Myocyte (in vitro differentiated cells): Measurements from ENCODE around the gene ZCCHC14. TPM values are rescaled to one million over a fixed set of nuclear protein-coding genes. Genes with fewer than 3 reads are reported as not detected.
"Not testable (repeated sequence)": the region's sequence is repeated elsewhere in the genome, so short reads cannot be mapped to it uniquely, and the experiment has no call there.

Source experiments
- DNase-seq: peaks from one replicate; pipeline ENCODE4 v3.0.0-alpha.2; 2012; ENCODE audit warnings: low read depth
- total RNA-seq: library from RNA; depleted of rRNA; stranded (reverse); fragments of >200 nt; gene quantifications from 2 replicates; pipeline ENCODE4 v1.2.3, GENCODE V29; 2014

ZCCHC14 gene
- total RNA-seq, 1 donor from 2014 or later, result 7.9 TPM

DNA sequence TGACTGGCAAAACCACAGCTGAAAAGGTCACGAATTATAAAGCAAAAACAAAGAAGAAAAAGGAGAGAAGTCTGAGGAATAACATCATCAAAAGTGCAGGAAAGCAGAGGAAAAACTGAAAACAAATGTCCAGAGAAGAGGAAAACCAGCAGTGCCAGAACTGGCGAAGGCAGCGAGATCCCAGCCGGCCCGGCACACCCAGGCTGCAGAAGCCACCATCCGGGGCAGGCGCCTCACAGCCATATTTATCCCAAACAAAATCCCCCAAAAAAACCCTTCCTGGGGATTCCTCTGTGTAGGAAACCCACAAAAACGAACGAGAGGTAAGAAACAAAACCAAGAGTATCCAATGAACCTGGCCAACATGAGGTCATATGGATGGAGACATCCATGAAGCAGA lies 10.6 kb downstream of the ZCCHC14 start:
- no peak for DNase-seq

DNA sequence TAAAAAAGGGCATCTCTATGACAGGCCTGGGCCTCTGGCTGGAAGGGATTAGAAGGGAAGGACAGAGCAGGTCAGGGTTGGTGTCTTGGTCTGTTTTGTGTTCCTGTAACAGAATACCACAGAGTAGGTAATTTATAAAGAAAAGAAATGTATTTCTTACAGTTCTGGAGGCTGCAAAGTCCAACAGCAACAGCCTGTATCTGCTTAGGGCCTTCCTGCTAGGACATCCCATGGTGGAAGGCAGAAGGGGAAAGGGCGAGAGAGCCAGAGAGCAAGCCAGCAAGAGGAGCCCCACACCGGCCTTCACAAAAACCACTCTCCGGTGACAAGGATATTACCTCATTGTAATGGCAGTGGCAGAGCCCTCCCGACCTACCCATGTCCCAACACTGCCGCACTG lies 11.1 kb downstream of the ZCCHC14 start:
- not testable (repeated sequence) for DNase-seq

DNA sequence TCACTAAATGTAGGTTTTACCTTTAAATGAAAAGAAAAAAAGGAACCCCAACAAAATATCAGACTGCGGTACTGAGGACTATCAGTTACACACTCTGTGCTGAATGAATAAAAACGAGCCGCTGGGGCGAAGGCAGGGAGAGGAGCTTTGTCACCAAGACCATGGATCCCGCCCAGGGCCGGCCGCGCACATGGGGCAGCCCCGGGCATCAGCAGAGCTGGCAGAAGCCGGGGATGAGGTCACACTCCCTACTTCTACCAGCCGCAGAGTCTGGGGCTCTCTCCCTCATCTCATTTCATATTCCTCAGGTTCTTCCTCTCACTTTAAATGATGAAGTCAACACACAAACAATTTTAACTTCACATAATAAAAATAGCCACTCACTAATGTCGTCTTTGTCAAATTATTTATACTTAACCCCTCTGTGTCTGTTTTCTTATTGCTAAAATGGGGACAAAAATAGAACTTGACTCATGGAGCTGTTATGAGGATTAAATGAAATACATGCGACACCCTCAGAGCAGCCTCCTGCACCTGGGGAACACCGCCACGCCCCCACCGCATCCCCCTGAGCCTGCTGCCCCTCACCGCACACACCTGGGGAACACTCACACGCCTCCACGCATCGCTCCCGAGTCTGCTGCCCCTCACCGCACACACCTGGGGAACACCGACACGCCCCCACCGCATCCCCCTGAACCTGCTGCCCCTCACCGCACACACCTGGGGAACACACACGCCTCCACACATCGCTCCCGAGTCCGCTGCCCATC lies 15.4 kb downstream of the ZCCHC14 start:
- DNase-seq, result peak; percentile 82

DNA sequence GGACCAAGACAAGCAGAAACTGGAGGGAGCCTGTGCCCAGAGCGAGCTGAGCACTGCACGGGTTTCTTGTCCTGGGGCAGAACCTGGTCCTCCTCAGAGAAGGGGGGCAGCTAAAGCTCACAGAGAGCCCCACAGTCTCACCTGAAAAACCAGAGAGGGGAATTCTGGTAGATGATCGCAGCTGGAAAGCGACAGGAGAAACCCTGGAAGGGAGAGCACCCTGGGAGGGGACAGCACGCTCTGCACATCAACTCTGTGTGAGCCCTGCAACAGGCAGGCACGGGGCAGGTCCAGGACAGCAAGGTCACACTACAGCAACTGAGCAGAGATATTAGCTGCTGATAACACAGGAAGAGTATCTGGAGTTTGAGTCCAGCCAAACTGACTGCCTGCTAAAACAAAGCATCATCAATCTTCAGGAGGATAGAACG lies 18.2 kb downstream of the ZCCHC14 start:
- no peak for DNase-seq

DNA sequence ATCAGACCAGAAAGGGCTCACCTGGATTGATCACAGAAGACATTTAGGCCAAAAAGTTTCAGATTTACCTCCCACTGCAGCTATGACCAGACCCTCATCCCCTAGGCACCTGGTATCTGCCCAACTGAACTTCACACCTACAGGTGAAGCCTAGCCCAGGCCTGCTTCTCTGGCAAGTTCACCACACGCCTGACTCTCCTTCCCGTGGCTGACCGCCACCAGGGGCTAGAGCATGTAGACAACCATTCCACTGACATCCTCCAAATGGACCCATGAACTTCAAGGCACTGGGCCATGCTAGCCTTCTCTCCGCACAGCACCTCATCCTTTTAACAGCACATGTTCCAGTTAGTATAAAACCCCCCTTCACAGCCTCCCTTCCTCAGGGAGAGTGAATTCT lies 18.8 kb downstream of the ZCCHC14 start:
- DNase-seq, result no peak

DNA sequence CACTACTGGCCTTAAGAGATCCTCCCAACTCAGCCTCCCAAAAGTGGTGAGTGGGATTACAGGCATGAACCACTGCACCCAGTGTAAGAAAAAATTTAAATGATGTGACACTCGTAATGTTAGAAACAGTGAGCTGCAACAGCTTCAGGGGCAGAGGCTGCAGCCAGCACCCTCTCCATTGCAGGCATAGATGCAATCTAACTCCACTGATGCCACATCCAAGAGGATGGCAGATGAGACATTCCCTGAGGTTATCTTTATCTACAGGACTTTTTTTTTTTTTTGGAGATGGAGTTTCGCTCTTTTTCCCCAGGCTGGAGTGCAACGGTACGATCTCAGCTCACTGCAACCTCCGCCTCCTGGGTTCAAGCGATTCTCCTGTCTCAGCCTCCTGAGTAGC lies 19.9 kb downstream of the ZCCHC14 start:
- no peak for DNase-seq

DNA sequence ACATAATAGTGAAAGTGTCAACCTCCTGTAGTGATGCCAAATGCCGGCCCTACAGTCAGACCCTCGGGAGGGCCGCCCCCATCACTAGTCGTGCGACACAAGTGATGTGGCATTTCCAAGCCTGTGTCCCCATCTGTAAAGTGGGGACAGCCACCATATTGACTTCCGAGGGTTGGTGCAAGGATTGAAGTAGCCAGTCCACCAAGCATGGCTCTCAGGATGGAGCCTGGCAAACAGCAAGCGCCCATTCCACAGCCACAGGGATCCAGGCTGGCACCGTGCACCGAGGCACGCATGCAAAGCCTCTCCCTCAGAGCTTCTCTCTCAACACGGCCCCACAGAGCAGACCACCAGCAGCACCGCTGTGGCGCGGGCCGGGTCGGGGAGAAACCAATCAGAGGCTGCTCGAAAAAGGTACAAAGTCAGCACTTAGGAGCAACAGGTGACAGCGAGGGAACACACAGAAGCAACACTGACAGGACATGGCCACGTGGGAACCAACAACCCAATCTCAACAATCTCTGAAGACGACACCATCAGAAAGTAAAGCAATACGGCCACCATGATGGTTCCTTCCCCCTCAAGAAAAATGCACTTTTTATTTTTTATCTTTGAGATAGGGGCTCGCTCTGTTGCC lies 20.6 kb downstream of the ZCCHC14 start:
- no peak for DNase-seq

DNA sequence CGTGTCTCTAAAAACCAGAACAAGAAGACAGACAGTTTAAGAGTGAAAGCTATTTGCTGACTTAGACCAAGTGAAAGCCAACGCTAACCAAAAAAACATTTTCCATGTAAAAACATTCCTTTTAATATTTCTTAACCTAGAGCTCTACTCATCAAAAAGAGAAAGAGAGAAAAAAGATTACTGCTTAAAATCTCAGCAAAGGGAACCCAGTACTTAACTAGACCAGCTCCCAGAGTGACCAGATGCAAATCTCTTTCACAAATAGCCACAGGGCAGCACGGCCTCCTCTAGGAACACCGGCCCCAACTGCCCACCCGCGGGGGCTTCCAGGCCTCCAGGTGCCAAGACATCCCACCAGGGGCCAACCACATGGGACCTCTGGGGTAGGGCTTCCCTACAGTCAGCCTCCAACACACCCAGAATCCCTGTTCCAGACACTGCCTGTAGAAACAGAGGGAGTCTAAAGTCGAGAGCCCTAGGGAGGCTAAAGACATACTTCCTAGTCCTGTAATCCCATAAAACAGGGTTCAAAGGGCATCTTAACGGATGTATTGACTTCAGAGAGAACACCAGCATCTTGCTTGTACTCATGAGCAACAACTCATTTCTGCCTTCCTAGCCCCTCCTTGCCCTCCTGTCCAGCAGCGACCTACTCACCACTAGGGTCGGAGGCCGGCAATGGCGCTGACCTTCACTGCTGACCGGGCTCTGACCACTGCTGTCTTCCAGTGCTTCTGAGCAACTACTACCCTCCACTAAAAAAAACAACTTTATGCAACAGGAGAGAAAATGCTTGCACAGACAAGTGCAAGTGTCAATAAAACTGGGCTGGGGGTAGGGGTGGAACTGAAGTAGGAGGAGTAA lies 21.3 kb downstream of the ZCCHC14 start:
- no peak for DNase-seq

DNA sequence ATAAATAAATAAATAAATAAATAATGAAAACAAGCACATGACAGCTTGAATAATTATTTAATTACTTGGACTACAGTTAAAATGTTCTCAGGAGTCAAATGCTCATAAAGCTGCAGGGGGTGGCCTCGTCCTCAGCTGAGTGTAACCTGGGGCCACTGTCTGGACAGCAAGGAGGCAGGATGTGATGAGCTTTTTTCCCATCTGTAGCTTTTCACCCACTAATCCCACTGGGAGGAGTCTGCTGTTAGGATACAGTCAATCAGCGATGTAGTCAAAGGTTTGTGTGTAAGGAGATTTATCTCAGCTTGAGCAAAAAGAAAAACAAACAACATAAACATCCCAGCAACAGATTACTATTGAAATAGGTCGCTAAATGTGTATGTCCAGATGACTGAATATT lies 22.5 kb downstream of the ZCCHC14 start:
- DNase-seq, result no peak

DNA sequence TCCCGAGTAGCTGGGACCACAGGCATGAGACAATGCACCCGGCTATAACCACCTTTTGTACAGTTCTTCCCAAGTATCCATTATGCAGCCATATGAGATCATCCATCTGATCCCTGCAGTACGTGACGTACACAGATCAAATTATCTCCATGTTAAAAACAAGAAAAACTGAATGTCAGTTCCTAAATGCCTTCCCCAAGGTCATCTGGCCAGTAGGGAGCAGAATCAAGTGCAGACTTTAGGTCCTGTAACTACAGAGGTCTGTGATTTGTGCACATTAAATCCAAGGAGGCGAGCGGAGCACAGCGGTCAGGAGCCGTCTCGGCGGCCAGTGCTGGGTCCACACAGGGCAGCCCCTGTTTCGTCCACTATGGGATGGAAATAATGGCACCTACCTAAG lies 23.7 kb downstream of the ZCCHC14 start:
- no peak for DNase-seq

DNA sequence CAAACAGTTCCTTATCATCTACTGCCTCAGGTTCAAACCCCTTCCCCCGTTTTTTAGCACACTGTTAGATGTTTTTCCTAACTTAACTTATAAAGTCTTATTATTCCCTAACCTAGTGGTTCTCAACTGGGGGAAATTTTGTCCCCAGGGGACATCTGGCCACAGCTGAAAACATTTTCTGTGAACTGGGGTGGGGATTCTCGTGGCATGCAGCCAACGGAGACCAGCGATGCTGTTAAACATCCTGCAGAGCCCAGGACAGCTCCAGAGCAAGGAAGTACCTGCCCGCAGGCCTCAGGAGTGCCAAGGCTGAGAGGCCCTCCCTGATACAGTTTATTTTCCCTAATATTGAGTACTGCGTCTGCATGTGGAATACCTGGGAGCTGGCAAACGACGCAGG lies 24.3 kb downstream of the ZCCHC14 start:
- DNase-seq, result no peak

DNA sequence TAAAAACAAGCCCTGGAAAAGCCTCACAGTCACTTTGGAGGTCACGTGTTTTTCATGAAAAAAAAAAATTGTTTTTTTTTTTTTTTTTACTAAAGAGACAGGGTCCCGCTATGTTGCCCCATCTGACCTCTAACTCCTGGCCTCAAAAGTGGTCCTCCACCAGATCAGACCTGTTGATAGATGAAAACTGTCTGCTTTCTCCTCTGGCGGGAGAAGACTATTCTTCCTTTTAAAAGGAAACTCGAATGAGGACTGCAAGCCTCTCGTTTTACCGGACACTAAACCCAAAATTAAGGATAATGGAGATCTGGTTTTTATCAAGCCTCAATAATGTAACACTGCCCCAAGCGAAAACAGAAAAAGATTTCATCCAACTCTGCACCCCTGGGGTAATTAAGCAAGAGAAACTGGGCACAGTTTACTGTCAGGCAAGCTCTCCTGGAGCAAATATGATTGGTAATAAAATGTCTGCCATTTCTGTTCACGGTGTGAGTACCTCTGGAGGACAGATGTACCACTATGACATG lies 25.8 kb downstream of the ZCCHC14 start:
- DNase-seq, result no peak

DNA sequence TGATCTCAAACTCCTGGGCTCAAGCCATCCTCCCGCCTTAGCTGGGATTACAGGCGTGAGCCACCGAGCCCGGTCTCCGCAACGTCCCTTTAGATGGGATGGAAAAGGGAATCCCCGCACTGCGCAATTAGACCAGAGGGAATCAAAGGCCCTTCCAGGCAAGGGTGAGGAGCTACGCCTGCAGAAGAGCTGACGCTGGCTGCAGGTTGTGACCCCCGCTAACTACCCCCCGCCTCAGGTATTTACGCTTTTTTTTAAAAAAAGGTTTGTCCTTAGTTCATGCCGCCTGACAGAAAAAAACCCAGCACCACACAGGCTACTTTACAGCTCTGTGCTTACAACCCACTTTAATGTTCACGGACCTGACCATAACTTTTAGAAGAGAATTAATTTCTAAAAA lies 26.9 kb downstream of the ZCCHC14 start:
- DNase-seq, result no peak

DNA sequence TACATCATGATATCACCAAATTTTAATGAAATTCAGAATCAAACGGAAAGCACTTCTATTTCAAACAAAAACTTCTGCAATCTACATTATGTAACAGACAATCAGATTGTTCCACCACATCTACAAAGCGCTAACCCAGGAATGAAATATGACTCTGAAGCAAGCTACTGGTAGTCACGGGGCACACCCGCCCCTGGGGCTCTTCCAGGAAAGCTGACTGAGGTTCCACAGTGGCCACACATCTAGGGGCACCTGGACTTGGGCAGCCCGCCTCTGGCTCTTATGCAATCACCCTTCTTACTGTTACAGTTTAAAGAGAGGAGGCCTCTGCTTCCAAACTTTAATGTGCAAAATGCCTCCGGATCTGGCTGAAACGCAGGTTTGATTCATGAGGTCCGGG lies 27.5 kb downstream of the ZCCHC14 start:
- DNase-seq, result peak; percentile 88

DNA sequence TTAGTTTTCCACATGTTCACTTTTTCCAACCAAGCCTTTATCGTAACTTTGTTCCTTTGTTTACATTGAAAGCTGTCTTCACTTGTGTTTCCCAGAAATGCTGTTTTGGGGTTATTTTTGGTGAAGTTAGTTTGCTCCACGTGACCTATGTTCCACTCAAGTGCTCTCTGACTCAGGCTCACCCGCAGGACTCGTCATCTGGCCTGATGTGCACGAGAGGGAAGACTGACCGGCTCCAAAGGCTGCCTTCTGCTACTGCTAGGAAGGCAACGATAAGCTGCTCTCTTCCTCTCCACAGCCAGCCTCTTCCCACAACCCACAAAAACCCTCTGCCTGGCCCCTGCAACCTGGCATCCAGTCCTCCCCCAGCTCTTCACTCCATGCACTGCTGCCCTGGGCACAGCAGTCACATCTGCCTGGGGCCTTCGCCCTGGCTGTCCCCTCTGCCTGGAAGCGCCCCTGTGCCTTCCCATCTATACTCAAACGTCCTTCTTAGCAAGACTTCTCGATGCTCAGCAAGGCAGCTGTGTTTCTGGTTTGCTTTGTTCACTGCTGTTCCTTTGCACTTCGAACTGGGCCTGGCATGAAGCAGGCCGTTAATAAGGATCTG lies 28.0 kb downstream of the ZCCHC14 start:
- peak; percentile 89 for DNase-seq

DNA sequence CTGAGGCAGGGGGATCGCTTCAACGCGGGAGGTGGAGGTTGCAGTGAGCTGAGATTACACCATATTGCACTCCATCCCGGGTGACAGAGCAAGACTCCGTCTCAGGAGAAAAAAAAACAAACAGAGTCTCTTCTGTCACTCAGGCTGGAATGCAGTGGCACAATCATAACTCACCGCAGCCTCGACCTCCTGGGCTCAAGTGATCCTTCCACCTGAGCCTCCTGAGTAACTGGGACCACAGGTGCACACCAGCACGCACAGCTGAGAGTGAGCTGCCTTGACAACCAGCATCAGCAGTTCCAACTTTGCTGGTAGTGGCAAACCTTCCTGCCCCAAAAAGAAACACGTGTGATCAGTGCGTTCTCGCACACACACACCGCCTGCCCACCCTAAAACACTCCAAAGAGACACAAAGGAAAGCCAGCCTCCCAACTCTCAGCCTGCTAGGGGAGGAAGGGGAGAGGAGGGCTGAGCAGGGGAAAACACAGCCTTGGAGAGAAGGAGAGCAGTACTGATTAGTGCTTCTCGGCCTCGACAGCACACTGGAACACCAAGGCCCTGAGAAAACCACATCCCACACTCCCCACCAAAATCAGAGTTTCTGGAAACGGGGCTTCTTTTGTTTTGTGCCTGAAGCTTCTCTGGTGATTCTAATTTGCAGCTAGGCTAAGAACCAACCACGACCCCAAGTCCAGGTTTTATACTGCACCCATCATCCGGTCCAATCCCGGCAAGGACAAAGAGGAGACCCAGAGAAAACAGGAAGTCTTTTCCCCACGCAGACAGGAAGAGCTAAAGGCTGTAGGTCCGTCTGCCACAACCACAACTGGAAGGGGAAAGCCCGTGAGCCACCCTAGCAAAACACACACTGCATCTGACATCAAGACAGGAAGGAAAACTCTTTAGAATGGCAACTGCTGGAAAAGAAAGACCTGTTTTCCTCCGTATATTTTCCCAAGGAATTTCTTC lies 28.8 kb downstream of the ZCCHC14 start:
- DNase-seq, result peak; percentile 60

DNA sequence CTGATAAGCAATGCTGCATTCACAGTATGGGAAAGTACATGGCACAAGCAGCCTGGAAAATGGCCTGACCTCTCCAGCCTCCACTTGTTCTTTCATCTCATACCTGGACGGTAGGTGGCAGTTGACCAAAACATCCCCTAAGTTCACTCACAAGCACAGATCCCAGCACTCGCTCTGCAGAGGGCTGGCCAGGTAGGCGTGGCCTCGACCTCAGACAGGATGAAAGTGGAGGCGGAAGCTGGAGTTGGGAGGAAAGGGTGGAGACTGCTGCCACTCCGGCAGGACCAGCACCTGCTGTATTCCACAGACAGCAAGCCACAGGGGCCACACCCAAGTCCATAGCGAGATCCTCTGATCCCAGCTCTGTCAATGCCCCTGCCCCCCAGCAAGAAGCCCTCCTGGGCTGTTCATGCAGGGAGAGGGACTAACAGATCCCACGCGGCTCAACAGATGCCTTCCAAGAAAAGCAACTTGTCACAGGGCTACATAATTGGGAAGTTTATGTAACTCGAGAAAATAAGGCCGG lies 31.3 kb downstream of the ZCCHC14 start:
- peak; percentile 90 for DNase-seq

DNA sequence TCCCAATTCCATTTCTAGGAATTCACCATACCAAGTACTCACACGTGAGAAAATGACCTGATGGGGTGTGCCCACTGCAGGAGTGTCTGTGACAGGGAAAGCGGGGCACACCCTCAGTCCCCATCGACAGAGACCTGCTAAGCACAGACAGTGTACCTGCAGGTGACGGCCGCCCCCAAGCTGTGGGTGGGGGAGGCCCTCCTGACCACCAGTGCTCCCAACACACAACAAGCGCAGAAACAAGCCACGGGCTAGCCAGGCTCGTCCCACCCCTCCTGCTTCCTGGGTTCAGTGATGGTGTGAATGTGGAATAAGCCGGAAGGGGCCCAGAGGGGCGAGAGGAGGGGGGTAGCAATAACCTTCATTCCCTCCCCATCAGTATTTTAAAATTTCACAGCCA lies 31.9 kb downstream of the ZCCHC14 start:
- DNase-seq, result no peak

DNA sequence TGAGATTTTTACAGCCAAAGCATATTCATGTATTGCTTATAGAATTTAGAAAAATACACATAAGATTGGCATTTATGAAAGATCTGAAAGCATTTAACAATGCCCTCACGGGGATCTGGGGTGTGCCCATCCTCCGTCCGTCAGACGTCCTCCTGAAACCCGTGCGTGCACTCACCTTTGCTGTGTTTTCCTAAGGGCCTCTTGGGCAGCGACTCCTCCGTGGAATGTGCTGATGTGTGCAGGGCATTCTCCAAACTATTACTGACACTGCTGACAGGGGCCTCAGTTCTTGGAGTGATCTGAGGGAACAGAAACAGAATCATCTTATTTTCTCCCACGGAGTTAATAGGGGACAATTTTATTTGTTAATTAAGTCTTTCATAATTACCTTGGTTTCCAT lies 33.0 kb downstream of the ZCCHC14 start:
- no peak for DNase-seq

DNA sequence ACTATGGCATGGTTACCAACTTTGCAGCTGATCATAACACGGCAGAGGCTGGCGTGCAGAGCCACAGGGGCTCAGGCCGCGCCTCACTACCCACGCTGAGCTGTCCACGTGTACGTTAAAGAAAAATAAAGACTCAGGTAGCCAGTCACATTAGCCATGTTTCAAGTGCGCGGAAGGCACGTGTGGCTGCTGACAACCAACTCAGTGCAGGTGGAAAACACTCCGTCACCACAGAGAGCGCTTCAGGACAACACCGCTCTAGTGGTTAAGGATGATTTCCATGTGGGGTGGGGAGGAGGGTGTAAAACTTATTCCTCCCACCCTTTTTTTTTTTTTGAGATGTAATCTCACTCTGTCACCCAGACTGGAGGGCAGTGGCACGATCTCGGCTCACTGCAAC lies 33.8 kb downstream of the ZCCHC14 start:
- DNase-seq, result no peak
